Stimulated activated CD8-positive, alpha-beta memory T cell treated with anti-CD3 and anti-CD28 coated beads, Interleukin-15, amount 100 ng/mL, for 48 hours (primary cell): Measurements from ENCODE around the gene MED10.

Experiments used
- DNase-seq, 2 donors: peaks; one replicate each; pipeline ENCODE4 v3.0.0-alpha.2; 2020; ENCODE audit warnings: low read depth in 2 of 2

Gene MED10

DNA sequence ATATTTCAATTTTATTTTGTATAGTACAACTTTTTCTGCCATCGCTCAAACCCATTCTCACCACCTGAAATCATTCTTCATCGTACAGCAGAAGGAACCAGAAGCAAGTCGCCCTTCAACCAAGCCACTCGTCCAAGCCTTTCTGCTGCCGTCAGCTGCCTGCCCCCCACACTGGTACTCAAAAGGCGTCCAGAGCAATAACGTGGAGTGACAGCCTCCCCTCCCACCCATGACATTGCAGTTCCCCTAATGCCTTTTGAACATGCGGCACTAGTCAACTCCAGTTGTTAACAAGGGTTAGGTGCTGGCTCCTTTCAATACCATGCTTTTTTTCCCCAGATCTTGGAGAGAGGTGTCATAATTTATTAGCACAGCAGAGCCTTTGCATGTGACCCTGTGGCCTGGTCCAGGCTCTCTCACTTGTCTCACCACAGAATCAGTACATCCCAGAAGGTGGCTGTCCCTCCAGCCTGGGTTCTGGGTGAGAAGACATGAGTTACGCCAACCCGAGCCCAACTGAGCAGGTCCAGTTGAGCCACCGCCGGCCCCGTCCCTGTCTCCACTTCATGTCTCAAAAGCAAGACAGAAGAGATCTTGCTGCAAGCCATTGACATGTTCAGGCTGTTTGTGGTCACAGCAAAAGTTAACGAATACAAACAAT is 20.4 kb upstream of the MED10 start:
- DNase-seq, result no peak

DNA sequence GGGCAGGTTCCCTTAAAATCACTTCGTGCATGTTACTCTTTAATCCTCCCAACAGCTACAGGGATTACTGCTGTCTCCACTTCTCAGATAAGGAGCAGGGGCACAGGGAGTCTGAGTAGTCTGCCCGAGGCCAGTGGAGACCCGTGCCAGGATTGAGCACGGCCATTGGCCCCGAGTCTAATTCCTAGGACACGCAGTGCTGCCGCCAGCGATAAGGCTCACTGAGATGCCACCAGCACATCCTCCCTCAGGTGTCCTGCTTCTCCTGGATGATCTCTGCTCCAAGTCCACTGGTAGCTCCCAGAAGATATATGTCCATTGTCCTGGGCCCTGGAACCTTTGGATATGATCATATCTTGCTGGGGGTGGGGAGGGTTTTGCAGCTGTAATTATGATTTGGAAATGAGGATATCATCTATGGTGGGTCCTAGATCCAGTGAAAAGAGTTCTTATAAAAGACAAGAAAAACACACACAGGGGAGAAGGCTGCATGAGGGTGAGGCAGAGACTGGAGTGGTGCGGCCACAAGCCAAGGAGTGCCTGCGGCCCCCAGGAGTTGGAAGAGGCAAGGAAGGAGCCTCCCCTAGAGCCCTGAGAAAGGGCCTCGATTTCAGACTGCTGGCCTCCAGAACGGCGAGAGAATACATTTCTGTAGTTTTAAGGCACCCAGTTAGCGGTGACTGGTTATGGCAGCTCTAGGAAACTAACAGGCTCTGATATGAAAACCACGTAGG is 19.4 kb upstream of the MED10 start:
- DNase-seq, result no peak

DNA sequence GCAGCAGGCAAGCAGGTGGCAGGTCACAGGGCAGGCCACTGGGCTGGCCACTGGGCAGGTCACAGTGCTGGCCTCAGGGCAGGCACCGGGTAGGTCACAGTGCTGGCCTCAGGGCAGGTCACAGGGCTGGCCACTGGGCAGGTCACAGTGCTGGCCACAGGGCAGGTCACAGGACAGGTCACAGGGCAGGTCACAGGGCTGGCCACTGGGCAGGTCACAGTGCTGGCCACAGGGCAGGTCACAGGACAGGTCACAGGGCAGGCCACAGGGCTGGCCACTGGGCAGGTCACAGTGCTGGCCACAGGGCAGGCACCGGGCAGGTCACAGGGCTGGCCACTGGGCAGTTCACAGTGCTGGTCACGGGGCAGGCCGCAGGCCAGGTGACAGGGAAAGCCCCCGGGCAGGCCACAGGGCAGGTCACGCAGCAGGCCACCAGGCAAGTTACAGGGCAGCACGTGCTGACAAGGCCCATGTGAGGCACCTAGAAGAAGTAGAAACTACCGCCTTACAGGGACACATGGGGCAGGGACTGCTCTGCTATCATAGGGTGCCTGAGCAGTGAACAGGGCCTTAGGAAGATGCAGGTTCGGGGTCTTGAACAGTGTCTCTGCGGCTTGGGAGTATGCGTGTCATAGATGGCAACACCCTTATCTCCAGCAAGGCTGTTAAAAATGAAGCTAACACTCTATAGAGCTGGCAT is 18.6 kb upstream of the MED10 start:
- DNase-seq, result no peak

DNA sequence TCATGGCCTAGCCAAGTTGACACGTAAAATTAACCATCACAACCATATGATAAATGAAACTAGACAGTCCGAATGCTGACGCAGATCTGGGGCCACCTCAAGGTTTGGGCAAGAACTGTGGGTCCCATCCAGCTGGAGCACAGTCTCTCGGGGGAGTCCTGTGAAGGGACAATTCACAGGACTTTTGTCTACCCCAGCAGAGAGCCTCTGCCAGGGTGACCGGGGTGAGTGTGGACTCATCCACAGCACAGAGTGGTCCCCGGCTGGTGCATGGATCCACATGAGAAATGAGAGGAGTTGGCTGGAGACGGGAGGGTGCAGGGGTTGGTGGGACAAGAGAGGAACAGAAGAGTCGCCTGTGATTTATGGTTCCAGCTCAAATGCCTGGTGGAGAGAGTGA is 17.7 kb upstream of the MED10 start:
- no peak for DNase-seq

DNA sequence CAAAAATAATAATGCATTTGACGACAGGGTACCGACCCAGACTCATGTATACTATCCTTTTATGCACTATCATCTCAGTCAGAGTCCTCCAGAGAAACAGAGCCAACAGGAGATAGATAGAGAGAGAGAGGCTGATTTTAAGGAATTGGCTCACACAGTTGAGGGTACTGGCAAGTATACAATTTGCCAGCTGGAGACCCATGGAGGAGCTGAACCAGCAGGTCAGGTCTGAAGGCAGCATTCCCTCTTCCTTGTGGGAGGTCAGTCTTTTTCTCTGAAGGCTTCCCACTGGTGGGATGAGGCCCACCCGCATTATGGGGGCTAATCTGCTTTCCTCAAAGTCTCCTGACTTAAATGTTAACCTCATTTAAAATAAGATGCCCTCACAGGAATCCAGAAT is 17.3 kb upstream of the MED10 start:
- DNase-seq, result no peak

DNA sequence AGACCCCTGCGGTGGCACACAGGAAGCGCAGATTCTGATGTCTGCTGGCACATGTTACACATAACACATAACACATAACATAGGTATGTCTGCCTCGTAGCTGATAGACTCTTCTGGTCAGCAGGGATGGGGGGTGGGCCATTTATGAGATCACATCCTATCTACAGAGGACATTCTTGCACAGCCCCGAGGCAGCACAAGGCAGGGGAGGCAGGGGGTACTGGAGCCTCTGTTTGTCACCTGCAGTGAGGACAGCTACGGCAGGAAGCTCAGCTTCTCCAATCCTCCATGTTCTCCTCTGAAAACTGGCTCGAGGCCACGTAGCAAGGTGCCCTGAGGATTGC is 16.7 kb upstream of the MED10 start:
- no peak for DNase-seq

DNA sequence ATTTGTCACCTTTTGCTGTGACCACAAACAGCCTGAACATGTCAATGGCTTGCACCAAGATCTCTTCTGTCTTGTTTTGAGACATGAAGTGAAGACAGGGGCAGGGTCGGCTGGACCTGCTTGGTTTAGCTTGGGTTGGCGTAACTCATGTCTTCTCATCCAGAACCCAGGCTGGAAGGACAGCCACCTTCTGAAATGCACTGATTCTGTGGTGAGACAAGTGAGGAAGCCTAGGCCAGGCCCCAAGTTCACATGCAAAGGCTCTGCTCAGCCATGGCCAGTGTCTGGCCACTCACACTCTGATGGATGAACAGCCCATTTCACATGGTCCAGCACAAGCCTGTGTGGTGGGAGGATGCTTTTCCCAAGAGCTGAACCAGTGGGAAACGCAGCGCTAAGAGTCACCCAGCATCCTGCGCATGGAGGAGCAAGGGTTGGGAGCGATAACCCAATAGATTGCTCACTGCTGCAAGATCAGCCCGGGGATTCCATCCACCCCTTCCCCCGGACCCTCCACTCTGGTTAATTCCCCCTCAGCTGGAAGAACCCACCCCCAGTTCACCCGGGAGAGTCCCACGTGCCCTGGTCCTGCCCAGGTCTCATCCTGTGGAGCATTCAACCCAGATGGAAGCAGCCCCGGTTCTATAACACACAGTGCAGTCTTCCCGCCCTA is 16.2 kb upstream of the MED10 start:
- no peak for DNase-seq

DNA sequence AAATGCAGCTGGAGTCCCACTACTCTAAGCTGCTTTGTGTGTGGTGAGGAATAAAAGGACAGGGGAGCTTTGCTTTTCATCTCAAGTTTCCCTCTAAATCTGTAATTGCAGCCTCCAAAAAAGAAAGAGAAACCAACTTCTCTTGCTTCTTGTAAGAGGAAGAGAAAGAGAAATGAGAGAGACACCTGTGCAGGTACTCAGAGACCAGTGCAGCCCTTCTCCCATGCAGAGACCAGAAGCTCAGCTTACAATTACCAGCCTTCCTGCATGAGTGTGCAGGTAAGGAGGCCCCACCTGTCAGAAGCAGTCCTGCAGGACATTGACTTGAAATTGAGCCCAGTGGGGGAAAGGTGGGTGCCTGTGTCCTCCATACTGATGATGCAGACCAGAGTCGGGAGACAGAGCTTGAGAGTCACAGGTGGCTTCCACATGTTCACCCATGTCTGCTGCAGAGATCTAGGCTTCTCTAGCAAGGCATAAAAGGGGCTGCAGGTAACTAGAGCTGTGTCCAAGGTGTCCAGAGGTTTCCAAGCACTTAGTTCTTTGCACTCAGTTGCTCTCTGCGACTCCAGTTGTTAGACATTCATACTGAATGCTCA is 15.3 kb upstream of the MED10 start:
- DNase-seq, result no peak

DNA sequence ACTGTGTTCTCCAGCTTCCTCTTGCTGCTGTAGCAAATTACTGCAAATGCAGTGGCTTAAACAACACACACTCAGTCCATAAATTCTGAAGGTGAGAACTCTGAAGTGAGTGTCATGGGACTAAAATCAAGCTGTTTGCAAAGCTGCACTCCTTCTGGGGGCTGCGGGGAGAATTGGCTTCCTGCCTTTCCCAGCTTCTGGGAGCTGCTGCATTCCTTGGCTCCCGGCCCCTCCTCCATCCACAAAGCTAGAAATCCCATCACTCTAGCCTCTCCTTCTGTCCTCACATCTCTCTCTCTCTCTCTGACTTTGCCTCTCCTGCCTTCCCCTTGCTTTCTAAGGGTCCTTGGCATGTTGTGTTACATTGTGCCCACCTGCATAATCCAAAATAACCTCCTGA is 14.2 kb upstream of the MED10 start:
- DNase-seq, result no peak

DNA sequence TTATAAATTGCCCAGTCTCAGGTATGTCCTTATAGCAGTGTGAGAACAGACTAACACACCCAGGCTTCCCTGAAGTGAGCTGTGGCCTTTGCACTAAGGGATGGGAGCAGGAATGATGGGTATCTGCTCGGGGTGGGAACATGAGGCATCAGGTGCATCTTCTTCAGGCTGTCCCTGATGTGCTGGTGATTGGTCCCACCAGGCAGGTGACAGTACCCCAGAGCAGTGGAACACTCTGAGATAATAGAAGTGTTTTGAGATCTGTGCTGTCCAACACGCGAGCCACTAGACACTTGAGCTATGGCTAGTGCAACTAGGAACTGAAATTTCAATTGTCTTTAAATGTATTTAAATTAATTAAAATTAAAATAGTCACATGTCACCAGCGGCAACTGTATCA is 12.8 kb upstream of the MED10 start:
- no peak for DNase-seq

DNA sequence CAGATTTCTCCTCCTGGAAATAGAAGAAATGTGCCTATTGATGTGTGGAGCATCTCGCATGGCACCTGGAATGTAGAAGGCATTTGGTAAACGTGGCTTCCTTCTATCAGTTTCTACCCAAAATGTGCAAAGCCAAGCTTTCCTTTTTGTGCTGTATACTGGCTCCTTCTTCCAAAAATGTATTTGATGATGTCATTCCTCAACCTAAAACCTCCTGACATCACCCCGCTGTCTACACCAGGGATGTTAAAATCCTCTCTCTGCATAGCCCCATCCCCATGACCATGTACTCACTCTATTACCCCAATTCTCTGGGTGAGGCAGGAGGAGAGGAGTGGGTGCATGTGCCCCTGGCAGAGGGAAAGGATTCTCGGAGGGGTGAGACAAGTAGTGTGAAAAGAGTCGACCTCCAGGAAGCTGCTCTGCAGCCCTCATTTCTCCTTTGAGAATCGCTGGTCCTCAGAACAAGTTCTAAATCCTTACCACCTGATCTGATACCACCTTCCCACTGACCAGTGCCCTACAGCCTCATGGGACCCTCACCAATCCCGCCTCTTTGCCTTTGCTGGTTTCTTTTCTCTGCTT is 11.7 kb upstream of the MED10 start:
- DNase-seq, result no peak

DNA sequence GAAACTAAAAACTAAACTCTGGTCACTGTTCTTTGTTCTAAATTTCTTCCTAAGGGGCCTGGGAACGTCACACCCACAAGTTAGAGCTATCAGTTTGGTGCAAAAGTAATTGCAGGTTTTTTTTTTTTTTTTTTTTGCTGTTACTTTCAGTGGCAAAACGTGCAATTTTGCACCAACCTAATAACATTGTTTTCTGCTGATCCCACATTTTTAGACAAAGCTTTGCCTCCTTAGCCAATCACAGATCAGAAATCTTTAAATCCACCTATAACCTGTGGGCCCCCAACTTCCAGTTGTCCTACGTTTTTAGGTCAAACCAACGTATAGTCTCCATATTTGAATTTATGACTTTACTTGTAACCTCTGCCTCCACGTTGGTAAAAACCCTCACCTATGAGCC is 11.1 kb upstream of the MED10 start:
- no peak for DNase-seq

DNA sequence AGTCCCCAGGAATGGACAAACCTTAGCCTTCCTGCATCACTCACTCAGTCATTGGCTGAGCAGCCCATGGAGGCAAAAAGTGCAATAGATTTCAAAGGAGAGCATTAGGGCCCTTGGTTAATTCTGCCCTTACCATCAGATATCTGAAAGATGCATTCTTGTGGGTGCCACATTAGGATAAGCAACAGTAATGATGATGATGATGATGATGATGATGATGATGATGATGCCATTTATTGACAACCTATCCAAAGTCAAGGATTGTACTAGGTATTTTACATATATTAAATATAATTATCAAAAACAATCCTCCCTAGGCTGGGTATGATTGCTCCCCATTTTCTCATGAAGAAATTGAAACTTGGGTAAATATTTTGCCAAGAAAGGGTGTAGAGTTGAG is 9.6 kb upstream of the MED10 start:
- DNase-seq, result no peak

DNA sequence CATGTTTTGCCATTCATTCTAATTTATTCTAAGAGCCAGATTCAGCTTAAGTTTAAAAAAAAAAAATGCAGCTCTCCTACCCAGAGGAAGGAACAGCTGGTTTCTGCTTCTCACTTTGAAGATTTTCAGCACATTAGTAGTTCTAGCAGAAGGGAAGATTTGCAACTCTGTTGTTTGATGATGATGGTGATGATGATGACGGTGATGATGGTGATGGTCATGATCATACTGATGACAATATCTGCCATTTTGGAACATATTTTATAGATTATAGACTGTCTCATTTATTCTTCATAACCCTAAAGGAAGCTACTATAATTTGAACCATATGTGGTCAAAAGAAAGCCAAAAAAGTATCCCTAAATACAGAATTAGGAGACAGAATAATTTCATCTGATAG is 7.9 kb upstream of the MED10 start:
- no peak for DNase-seq

DNA sequence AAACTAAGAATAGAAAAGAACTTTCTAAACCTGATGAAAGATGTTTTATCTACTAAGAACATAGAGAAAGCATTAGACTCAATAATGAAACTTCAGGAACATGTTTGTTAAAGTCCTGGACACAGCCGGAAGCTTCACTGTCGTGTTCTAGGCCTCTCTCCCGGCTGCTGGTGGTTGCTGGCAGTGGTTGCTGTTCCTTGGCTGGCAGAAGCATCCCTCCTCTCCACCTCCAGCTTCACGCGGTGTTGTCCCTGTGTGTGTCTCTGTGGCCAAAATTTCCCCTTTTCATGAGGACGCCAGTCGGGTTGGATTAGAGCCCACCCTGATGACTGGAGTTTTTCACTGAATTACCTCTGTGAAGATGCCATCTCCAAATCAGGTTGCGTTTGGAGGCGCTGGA is 6.5 kb upstream of the MED10 start:
- DNase-seq, result no peak

DNA sequence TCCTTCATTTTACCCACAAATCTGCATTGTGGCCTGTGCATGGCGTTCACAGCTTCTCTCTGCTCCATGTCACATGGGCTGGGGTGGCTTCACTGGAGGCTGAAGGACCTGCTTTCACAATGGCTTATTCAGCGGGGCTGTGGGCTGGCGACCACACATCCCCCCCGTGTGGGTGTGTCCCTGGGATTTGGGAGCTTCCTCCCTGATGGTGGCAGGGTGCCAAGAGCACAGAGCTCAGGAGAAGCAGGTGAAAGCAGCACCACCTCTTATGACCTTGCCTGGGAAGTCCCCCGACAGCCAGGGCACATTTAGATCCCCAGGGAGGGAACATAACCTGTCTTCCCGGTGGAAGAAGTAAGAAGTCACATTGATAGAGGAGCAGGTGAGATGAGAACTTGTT is 5.0 kb upstream of the MED10 start:
- no peak for DNase-seq

DNA sequence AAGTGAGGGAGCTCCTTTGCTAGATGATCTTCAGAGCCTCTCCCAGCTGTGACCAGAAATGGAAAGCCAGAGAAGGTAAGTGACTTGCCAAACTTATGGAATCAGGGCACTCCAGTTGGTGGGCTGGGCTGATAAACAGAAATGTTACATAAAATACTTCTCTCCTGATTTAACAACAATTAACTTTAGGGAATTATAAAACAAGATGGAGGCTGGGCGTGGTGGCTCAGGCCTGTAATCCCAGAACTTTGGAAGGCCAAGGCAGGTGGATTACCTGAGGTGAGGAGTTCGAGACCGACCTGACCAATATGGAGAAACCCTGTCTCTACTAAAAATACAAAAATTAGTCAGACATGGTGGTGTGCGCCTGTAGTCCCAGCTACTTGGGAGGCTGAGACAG is 899 bp upstream of the MED10 start:
- no peak for DNase-seq

DNA sequence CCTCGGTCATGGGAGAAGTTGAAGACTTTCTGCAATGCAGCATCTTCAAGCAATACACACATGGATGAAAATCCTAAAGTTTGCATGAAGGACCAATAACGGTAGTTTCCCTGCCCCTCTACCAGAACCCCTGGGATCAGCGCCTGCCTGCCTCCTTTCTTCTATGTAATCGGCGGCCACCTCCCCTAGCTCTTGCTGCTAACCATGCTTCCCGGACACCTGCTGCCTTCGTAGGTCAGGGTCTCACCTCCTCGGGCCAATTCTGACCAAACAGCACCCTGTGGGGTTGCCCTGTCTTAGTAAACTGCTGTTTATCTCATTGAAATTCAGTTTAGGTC is 388 bp upstream of the MED10 start:
- DNase-seq, result no peak

DNA sequence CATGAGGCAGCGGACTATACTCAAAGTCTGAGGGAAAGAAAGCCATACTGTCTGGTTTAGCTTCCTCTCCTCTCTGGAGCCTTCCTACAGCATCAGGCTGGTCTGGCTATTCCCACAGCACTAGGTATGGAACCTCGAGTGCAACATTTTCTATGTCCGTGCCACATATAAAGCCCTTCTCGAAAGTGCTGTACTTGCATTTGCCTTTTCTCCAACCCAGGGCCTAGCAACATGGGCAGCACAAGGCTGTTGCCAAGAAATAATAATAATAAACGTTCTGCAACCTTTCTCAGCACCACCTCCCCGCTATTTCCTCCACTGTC is 804 bp downstream of the MED10 start:
- DNase-seq, result no peak

DNA sequence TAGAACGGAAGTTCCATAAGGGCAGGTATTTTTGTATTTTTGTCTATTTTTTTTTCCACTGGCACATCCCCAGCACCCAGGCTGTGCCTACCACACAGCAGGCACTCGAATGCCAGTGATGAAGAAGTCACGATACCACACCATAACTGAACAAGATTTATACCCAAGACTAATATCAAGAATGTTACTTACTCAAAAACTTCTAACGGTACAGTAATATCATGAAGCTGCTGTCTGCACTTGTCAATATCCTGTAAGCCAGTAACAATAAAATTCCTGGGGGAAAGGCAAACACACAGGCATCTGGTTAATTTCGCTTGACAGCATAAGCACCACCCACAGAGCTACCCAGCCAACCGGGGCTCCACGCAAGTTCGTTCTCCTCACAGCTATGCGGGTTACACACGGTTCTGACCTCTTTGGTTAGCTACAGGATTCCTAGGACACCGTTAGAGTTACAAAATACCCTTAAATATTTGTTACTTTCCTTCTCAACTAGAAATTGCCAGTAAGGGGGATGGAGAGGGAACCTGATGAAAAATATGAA is 1.3 kb downstream of the MED10 start:
- no peak for DNase-seq

DNA sequence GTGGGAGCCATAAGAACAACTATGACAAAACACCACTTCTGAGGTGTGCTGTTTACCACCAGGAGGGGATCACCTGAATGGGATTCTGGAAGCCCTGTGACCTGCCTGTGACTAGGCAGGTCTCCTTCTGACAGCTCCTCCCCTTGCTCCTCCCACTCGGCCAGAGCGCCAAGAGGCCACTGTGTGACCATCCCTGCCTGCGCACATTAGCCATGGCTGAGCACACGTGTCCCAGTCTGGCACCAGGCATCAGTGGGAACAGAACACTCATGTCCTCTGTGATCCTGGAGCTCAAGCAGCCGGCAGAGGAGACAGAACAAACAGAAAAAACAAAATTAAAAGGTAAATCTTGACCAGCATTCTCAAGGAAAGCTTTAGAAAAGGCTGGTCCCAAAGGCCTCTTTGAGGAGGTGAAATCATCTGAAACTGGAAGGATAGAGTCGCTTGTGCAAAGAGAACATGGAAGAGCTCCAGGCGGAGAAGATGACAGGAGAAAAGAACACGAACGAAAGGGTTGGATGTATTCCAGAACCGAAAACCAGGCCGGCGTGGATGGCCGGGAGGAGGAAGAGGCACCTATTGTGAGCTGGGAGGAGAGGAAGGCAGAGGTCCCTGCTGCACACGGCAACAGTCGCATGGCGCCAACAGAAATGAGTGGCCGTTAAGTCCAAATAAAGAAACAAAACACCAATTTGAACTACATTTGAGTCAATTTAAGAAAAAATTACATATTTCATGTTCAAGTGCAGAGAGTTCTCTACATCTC is 5.1 kb downstream of the MED10 start:
- DNase-seq, result no peak
